Common myeloid progenitor, CD34-positive (primary cell): ENCODE data around the gene ADAM12.

Experiments
- CTCF ChIA-PET: fragments of 350-600 bp; sonication (Branson Sonifier 250); formaldehyde crosslinking; loops from one replicate; lab custom pipeline; 2021; ENCODE audit warnings: antibody characterized with exemption; lab: Charles Lee
- POLR2A ChIA-PET: fragments of 350-600 bp; sonication (Branson Sonifier 250); formaldehyde crosslinking; loops from one replicate; lab custom pipeline; 2021; ENCODE audit warnings: antibody characterized with exemption; lab: Charles Lee
- DNase-seq, 3 donors: peaks; one replicate each; pipeline versions ENCODE4 v3.0.0 to v3.0.0-alpha.2; 2013
- H3K27ac ChIP-seq, 2 experiments: 1 replicate in 1 of 2; 2 replicates in 1 of 2; pipeline ENCODE4 v1.7.0; 2013; ENCODE audit warnings: inconsistent platforms in 2 of 2, low read length in 2 of 2, mild to moderate bottlenecking in 2 of 2, low read depth in 1 of 2, moderate library complexity in 1 of 2; ENCODE audit not compliant: severe bottlenecking in 2 of 2, insufficient read depth in 1 of 2, poor library complexity in 1 of 2
- H3K27me3 ChIP-seq, 5 experiments: replicated peaks in 2 of 5; 1 replicate in 3 of 5; 2 replicates in 2 of 5; pipeline versions ENCODE4 v1.6.1 to v1.7.0; 2013; ENCODE audit warnings: low read length in 4 of 5, mild to moderate bottlenecking in 2 of 5, moderate library complexity in 2 of 5, inconsistent platforms in 1 of 5; ENCODE audit not compliant: insufficient read depth in 5 of 5, control insufficient read depth in 4 of 5
- H3K36me3 ChIP-seq, 4 experiments: 1 replicate in 2 of 4; 2 replicates in 2 of 4; pipeline versions ENCODE4 v1.6.1 to v1.7.0; 2013; ENCODE audit warnings: low read length in 3 of 4, control low read depth in 1 of 4, mild to moderate bottlenecking in 1 of 4; ENCODE audit not compliant: control insufficient read depth in 4 of 4, insufficient read depth in 4 of 4
- H3K4me1 ChIP-seq, 4 experiments: 1 replicate in 3 of 4; 2 replicates in 1 of 4; pipeline versions ENCODE4 v1.6.1 to v1.7.1; 2013; ENCODE audit warnings: low read length in 3 of 4, mild to moderate bottlenecking in 3 of 4, control low read depth in 1 of 4, inconsistent platforms in 1 of 4, moderate library complexity in 1 of 4; ENCODE audit not compliant: control insufficient read depth in 4 of 4, insufficient read depth in 4 of 4; ENCODE audit errors: control extremely low read depth in 1 of 4
- H3K4me3 ChIP-seq, 7 experiments: 1 replicate in 4 of 7; 2 replicates in 3 of 7; pipeline versions ENCODE4 v1.5.1 to v1.7.0; 2013; ENCODE audit warnings: mild to moderate bottlenecking in 7 of 7, low read length in 6 of 7, moderate library complexity in 6 of 7, inconsistent platforms in 2 of 7, low read depth in 2 of 7, control low read depth in 1 of 7; ENCODE audit not compliant: insufficient read depth in 4 of 7, control insufficient read depth in 1 of 7; ENCODE audit errors: extremely low read depth in 1 of 7
- H3K9me3 ChIP-seq, 5 experiments: 1 replicate in 4 of 5; 2 replicates in 1 of 5; pipeline versions ENCODE4 v1.6.1 to v1.7.1; 2013; ENCODE audit warnings: low read length in 4 of 5, mild to moderate bottlenecking in 2 of 5, inconsistent platforms in 1 of 5, low read depth in 1 of 5, moderate library complexity in 1 of 5; ENCODE audit not compliant: control insufficient read depth in 4 of 5, insufficient read depth in 2 of 5; ENCODE audit errors: control extremely low read depth in 1 of 5
- WGBS: methylation state at CpG from one replicate; pipeline ENCODE4 v1.1.5; 2013; ENCODE audit not compliant: insufficient coverage; 5-methylcytosine and 5-hydroxymethylcytosine counted together

The ADAM12 gene

GRCh38 chr10:126111516-126111915 is 276.8 kb downstream of the ADAM12 start:
- WGBS: 84% methylated on average over 2 of the region's 6 CpGs
- H3K27ac ChIP-seq: no peak overlapping the region
- H3K27me3 ChIP-seq: no peaks in the 10 kb centered on the region
- H3K4me3 ChIP-seq: no peak overlapping the region
- ChIA-PET CTCF (no interaction called here), POLR2A (no interaction called here)
- peaks cover 5 to 22% (median 14%) of the 10 kb centered on the region in 4 experiments for H3K4me1 ChIP-seq
- H3K36me3 ChIP-seq: no peaks in the 10 kb centered on the region
- no peaks in the 10 kb centered on the region for H3K9me3 ChIP-seq
- DNase-seq: peak in 1 of 3 donors; percentile 16

DNA sequence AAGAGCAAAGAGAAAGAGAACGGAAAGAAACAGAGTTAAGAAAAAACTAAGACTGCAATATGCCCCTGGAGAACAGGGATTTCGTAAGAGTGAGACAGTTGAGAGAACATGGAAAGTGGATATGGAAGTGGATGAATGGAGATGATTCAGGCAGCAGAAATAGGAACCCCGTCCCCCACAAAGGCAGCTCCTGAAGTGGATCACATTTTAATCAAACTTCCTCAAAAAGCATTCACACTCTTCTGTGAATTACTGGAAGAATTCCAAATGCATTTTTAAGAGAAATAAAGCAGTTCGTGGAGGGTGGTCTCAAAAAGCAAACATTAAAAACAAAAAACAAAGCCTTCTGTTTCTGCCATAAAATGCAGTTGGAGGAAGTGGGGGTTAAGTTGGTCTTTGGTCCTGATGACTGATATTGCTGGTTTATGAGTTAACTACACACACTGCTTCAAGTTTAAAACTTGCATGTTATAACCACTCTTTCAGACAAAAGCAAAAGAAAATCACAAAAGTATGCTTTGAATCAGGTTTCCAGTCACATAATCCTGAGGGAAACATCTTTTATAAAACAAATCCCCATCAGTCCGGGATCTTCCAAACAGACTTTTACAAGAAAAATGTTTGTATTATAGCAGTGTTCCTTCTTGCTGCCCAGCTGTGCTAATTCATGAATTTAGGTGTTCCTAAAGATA is 277.6 kb downstream of the ADAM12 start:
- Histone ChIP-seq H3K4me3 (peak overlapping the region in 3 of 7 experiments; percentile 13 to 46 (median 19)), H3K9me3 (no peaks in the 10 kb centered on the region), H3K27ac (no peak overlapping the region), H3K36me3 (no peaks in the 10 kb centered on the region), H3K4me1 (peaks cover 5 to 22% (median 14%) of the 10 kb centered on the region in 4 experiments), H3K27me3 (no peaks in the 10 kb centered on the region)
- CTCF ChIA-PET: no interaction called here
- peak in 2 of 3 donors; percentile 39 to 54 for DNase-seq
- POLR2A ChIA-PET: no interaction called here
- 9% methylated on average over 1 of the region's 5 CpGs for WGBS

DNA sequence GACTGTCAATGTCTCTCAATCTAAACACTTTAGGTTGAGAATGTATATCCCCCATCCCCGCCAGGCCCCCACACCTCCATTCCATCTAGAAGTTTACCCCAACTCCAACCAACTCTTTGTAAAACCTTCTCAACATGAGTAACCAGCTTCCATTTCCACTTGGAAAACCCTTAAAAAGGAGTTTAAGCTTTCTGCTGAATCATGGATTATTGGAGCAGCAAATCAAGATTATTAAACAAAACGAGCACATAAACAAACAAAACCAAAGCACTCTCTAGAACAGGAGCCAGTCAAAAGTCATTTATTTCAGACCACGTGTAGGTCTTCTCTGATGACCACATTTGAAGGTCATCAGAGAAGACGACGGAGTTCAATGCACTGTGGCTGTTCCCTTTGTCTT is 278.4 kb downstream of the ADAM12 start:
- Histone ChIP-seq H3K9me3 (no peaks in the 10 kb centered on the region), H3K4me3 (peak overlapping the region in 1 of 7 experiments; percentile 16), H3K27ac (no peak overlapping the region), H3K4me1 (peaks cover 5 to 27% (median 18%) of the 10 kb centered on the region in 4 experiments), H3K27me3 (no peaks in the 10 kb centered on the region), H3K36me3 (no peaks in the 10 kb centered on the region)
- WGBS: 96% methylated on average over 3 of the region's 5 CpGs
- CTCF ChIA-PET: no interaction called here
- no peak for DNase-seq
- POLR2A ChIA-PET: no interaction called here

DNA sequence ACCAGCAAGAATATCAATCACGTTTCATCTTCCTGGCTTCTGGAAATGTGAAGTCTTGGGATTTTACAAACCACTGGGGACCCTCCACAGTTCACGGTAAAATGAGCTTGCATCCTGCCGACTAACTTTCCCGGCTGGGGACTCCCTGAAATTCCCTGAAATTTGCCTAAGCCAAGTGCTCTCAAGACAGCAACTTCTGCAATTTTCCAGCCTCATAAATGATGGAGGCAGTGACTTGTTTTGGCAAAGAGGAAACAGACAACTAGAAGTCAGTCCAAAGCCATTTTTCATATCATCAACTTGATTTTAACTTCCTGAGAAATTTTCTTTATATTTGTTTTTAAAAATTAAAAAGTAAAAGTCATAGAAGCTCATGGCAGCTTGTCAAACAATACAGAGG is 279.6 kb downstream of the ADAM12 start:
- ChIA-PET CTCF (no interaction called here), POLR2A (no interaction called here)
- Histone ChIP-seq H3K9me3 (no peaks in the 10 kb centered on the region), H3K4me3 (no peak overlapping the region), H3K4me1 (peaks cover 5 to 31% (median 22%) of the 10 kb centered on the region in 4 experiments), H3K27ac (no peak overlapping the region), H3K27me3 (no peaks in the 10 kb centered on the region), H3K36me3 (no peaks in the 10 kb centered on the region)
- no peak for DNase-seq
- WGBS: 86% methylated on average over 4 of the region's 4 CpGs

DNA sequence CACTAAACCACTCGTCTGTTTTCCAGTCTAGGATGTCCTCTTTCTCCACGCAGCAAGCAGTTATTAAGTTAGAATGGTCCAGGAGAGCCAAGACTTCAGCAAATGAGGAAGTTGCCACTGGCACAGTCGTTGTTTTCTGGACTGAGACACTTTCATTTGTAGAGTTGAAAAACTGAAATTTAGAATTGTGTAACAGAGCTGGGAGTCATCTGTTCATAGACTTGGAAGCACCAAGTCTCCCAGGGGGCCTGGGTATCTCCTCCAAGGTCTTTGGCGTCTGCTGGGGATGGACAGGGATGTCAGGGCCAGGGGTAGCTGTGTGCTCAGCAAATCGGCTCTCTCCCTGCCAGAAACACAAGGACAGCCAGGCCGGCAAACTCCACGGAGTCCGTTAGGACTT is 283.5 kb downstream of the ADAM12 start:
- Histone ChIP-seq H3K9me3 (no peaks in the 10 kb centered on the region), H3K27ac (no peak overlapping the region), H3K4me3 (no peak overlapping the region), H3K36me3 (no peaks in the 10 kb centered on the region), H3K4me1 (peaks cover 5 to 29% (median 21%) of the 10 kb centered on the region in 4 experiments), H3K27me3 (no peaks in the 10 kb centered on the region)
- WGBS: 43% methylated on average over 5 of the region's 8 CpGs
- peak; percentile 18 to 81 (median 75) for DNase-seq
- ChIA-PET CTCF (no interaction called here), POLR2A (no interaction called here)

DNA sequence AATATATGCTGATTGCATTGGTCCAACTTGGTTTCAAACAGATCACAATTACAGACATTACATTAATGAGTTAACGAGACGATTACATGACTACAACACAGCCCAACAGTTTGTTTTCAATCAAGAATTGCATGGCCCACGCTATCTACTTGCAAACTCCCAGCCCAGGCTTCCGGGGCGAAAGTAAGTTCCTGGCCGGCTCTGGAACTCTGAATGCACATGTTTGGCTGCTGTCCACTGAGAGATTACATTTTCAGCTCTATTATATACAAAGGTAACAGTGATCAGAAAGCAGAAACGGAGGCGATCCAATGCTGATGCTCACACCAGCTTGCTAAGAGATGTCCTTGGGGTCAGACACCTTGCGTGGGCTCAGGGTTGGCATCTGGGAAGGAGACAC is 285.6 kb downstream of the ADAM12 start:
- POLR2A ChIA-PET: no interaction called here
- 100% methylated on average over 9 of the region's 9 CpGs for WGBS

GRCh38 chr10:126101736-126102135 is 286.5 kb downstream of the ADAM12 start:
- H3K27me3 ChIP-seq: no peaks in the 10 kb centered on the region
- no peaks in the 10 kb centered on the region for H3K9me3 ChIP-seq
- H3K36me3 ChIP-seq: no peaks in the 10 kb centered on the region
- peak; percentile 52 to 92 (median 87) for DNase-seq
- no peak overlapping the region for H3K4me3 ChIP-seq
- POLR2A ChIA-PET: no interaction called here
- CTCF ChIA-PET: interaction anchor here (1.1 to 1.7 kb wide), 3 partner anchors 34 to 60 kb away, joined by 3 read pairs; no protein-coding TSS in a partner anchor
- WGBS: 0% methylated on average over 2 of the region's 4 CpGs
- peaks cover 5 to 26% (median 21%) of the 10 kb centered on the region in 4 experiments for H3K4me1 ChIP-seq
- no peak overlapping the region for H3K27ac ChIP-seq

More for the DNA sequence above, 285.6 kb downstream of the ADAM12 start:
- no peaks in the 10 kb centered on the region for H3K9me3 ChIP-seq
- peaks cover 5 to 26% (median 21%) of the 10 kb centered on the region in 4 experiments for H3K4me1 ChIP-seq
- CTCF ChIA-PET: interaction anchor here (1.7 kb wide), 1 partner anchor 37 kb away, joined by 3 read pairs; no protein-coding TSS in a partner anchor
- no peak for DNase-seq
- no peak overlapping the region for H3K4me3 ChIP-seq
- H3K27me3 ChIP-seq: no peaks in the 10 kb centered on the region
- H3K27ac ChIP-seq: no peak overlapping the region
- H3K36me3 ChIP-seq: no peaks in the 10 kb centered on the region
